Measurements from ENCODE around the gene CTTNBP2NL.
A peak's percentile ranks its signal among the peaks of the same experiment; 100 is the strongest.
"Not testable (repeated sequence)": the region's sequence is repeated elsewhere in the genome, so short reads cannot be mapped to it uniquely, and the experiment has no call there.

CTTNBP2NL gene

DNA sequence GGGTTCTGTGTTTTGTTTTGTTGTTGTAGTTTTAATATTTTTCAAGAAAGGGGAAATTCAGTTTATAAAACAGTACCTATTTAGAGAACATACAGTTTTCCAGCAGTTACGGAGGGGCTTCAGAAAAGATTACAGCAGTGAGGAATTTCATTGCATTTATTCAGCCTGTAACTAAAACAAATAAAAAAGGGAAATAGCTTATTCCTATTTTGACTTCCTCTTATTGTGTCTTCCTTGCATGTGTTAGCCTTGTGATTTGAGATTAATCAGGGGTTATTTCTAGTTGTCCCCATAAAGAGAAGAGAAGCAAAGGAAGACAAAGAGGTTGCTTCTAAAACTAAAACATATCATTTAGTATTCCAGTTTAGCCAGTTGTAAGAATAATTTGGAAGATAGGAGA is 35.0 kb downstream of the CTTNBP2NL start:
- no peak for DNase-seq

GRCh38 chr1:112435448-112435847 is 39.4 kb downstream of the CTTNBP2NL start:
- no peak for DNase-seq

DNA sequence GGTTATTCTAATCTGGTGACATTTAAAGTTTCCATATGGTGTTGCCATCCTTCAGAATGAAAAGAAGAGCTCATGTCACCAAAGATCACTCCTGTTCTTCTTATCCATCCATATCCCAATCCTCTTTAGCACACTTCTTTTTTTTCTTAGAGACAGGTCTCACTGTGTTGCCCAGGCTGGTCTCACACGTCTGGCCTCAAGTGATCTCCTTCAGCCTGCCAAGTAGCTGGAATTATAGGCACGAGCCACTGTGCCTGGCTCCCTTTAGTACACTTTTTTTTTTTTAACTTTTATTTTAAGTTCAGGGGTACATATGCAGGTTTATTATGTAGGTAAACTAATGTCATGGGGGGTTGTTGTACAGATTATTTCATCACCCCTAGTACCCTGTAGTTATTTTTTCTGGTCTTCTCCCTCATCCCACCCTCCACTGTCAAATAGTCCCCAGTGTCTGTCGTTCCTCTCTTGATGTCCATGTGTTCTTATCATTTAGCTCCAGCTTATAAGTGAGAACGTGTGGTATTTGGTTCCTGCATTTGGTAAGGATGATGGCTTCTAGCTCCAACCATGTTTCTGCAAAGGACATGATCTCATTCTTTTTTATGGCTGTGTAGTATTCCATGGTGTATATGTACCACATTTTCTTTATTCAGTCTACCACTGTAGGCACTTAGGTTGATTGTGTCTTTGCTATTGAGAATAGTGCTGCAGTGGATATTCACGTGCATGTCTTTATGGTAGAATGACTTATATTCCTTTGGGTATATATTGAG is 40.6 kb downstream of the CTTNBP2NL start:
- DNase-seq: no peak

GRCh38 chr1:112438156-112438555 is 42.1 kb downstream of the CTTNBP2NL start:
- not testable (repeated sequence) for DNase-seq

DNA sequence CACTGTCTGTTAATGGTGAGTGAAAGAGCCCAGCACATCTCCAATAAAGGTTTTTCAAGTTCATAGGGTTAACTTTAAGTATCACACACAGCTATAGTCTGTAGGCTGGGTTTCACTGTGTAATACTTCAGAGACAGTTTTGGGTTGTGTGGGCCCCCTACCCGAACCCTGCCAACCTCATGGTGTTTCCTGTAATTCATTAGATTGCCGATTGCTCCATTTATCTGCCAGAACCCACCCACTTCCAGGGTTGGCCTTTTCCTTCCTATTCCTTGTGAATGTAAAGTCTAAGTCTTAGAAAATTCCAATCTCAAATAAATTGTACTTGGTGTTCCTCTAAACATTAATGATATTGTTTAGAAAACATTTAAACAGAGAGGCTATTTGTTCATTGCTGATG is 43.6 kb downstream of the CTTNBP2NL start:
- no peak for DNase-seq

DNA sequence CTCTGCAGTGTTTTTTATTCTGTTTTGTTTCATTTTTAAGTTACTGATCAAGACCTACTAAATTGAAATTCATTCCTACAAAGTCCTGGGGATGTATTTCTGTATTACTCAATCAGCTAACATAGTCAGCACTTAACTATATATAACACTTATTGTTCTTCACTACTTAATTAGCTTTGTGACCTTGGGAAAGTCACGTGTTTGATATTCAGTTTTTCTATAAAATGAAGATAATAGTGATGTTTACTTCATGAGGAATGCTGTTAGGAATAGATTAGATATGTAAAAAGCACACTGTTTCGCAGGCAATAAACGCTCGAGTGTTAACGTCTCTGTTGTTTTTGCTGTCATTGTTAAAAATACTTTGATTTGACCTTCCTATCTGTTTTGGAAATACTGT is 44.6 kb downstream of the CTTNBP2NL start:
- no peak for DNase-seq

GRCh38 chr1:112444269-112444668 is 48.3 kb downstream of the CTTNBP2NL start:
- no peak for DNase-seq

GRCh38 chr1:112445596-112445995 is 49.6 kb downstream of the CTTNBP2NL start:
- DNase-seq: no peak

DNA sequence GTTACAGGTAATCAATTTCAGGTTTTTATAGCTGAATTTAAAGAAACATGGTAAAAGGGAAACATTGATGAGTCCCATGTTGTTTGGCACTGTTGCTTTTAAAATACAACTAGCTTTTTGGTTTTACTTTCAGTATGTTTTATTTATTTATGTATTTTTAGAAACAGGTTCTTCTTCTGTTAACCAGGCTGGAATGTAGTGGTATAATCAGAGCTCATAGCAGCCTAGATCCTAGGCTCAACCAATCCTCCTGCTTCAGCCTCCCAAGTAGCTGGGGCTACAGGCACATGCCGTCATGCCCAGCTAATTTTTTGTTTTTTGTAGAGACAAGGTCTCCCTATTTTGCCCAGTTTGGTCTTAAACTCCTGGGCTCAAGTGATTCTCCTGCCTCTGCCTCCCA is 50.4 kb downstream of the CTTNBP2NL start:
- no peak for DNase-seq

DNA sequence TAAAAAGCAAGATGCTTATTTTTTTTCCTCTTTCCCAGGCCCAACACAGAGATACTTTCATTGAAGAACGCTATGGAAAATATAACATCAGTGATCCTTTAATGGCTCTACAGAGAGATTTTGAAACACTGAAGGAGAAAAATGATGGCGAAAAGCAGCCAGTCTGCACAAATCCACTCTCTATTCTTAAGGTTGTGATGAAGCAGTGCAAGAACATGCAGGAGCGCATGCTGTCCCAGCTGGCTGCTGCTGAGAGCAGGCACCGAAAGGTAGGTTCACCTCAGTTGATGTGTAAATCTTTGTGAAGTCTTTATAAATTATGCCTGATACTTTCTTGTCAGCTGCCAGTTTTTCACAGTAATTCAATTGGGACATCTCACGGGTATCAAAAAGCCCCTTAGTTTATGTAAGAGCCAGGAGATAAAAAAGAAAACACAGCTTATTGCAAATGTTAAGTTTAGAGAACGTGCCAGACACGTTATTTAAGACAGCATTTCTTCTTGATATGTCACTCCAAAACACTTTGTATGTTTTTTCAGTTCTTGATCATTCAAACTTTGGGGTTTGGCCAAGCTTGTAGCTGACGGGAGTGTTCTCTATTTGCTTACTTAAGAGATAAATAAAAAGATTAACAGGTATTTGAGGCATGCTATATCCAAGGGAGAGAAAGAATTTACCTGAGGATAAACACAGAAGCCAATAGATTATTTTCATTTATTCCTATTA is 53.1 kb downstream of the CTTNBP2NL start:
- no peak for DNase-seq

DNA sequence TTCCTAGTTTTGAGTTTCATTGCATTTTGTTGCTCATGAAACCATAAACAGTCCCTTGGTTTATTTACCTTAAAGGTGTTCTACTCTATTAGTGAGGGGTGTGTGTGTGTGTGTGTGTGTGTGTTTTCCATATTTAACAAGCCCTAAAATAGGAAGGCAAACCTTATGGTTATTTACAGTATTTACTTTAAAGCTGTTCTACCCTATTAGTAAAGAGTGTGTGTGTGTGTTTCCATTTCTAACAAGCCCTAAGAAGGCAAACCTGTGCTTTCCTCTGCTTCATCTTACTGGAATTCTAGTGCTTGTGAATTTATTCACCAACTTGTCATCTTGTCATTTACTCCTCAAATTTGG is 53.6 kb downstream of the CTTNBP2NL start:
- DNase-seq: no peak

- no peak for DNase-seq
Measured at GRCh38 chr1:112450773-112451172, 54.8 kb downstream of the CTTNBP2NL start.

- DNase-seq: not testable (repeated sequence)
Measured at GRCh38 chr1:112451301-112451700, 55.3 kb downstream of the CTTNBP2NL start.

DNA sequence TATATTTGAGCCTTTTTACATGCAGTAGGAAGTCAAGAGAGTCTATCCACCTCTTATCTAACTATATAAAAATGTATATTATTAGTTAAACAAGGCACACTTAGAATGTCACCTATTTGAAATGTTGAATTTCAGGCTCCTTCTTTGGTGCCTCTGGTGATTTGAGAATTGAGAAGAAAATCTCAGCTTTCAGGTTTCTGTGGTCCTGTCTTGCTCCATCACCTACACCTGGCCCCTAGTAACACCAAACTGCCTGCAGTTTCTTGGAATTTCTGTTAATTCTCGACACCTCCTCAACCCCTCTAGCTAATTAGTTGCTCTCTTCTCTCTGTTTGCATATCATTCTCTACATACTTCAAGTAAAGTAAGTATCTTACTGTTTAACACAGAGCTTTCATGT is 57.9 kb downstream of the CTTNBP2NL start:
- DNase-seq: no peak

DNA sequence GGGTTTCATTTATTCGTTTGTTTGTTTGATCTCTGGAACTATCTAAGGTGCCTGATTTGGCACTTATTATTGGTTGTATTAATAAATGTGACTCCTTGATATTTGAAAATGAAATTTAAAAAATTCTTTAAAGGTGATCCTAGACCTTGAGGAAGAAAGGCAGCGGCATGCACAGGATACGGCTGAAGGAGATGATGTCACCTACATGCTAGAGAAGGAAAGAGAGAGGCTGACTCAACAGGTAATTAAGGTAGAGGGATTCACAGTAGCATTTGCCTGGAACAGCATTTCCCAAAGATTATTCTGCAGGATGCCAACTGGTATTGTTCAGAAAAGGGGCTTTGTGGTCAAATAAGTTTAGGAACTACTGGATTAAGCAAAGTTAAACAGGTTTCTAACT is 58.3 kb downstream of the CTTNBP2NL start:
- no peak for DNase-seq

- DNase-seq: no peak
Measured at GRCh38 chr1:112457241-112457640, 61.2 kb downstream of the CTTNBP2NL start.

DNA sequence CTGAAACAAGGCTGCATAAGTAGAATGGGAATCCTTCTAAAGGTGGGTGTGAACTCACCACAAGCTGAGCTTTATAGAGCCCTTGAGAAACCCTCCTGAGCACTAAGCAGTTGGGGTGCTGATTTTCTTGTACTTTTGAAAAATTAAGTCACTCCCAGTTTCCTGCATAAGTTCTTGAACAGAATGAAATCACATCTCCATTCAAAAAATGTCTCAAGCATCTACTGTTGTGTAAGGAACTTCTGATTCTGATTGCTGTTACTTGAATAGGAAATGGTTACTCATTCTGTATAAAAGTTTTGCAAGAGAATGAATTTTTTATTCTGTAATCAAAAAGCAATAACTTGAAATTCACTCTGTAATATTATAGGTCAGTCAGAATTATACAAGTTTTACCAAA is 61.9 kb downstream of the CTTNBP2NL start:
- no peak for DNase-seq

DNA sequence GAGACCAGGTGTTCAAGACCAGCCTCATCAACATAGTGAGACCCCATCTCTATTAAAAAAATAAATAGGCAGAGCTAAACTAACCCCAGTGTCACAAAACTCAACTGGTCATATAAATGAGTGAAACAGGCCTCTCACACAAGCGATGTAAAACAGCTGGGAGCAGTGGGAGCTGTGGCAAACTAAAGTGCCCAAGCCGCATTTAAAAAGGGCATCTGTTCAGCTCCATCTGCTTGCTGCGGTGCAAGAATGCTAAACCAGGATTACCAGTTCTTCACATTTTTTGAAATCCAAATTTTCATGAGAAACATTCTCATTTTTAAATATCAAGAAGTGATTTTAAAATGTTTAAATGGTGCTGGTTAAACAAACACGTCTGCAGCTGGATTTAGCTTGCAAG is 62.7 kb downstream of the CTTNBP2NL start:
- DNase-seq: no peak

- DNase-seq: no peak
Measured at GRCh38 chr1:112460615-112461014, 64.6 kb downstream of the CTTNBP2NL start.

GRCh38 chr1:112461200-112461871 is 65.3 kb downstream of the CTTNBP2NL start:
- DNase-seq: no peak

DNA sequence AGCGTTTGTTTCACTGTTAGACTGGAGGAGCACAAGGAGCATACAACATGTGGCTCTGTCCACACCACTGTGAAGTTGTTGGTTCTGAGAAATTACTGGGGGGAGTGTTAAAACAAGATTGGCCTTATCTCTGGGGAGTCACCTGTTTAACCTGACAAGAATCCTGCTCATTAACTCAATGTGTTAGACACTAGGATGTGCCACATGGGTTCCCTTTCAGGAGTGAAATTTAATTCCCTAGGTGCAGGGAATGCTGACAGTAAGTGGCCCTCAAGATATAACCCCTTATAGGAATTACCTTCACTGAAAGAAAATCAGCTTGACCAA is 66.9 kb downstream of the CTTNBP2NL start:
- DNase-seq: no peak

DNA sequence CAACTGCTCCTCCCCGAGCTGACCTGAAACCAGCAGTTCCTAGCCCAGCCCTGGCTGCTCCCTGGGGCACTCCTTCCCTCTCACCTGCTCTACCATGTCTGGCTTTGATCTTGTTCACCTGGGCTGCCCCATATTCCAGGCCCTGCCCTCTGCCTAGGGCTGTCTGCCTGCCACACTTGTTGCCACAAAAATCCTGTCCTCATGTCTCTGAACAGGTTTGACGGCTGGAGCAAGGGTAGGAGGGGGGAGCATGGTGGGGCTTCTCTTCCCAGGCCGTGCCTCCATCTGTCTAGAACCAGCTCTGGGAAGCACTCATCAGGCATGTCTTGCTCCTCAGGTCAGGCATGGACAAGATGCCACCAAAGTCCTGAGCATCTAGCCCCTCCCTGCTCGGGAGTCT is 68.5 kb downstream of the CTTNBP2NL start:
- DNase-seq: no peak

DNA sequence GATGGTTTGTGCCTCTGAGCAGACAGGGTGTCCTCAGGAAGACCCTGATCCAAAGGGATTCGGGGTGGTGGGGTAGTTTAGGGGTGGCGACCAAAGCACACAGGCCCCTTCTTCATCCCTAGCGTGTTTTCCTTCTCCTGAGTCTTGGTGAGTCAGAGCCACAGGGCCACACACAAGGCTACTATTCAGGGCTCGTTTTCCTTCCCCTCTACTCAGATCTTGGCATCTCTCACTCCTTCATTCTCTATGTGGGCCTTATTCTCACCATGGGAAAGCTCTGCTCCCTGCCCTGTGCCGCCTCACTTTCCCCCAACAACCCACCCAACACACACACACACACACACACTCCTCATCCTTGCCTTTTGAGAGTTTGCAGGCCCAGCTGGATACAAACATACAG is 69.1 kb downstream of the CTTNBP2NL start:
- DNase-seq: no peak

- peak; percentile 83 for DNase-seq
Measured at GRCh38 chr1:112466078-112466660, 70.2 kb downstream of the CTTNBP2NL start.

Measured in stimulated activated naive CD4-positive, alpha-beta T cell treated with Interleukin-2 at 50 U/mL for 16 hours (primary cell).